ENCODE results near the gene AR.

AR gene

DNA sequence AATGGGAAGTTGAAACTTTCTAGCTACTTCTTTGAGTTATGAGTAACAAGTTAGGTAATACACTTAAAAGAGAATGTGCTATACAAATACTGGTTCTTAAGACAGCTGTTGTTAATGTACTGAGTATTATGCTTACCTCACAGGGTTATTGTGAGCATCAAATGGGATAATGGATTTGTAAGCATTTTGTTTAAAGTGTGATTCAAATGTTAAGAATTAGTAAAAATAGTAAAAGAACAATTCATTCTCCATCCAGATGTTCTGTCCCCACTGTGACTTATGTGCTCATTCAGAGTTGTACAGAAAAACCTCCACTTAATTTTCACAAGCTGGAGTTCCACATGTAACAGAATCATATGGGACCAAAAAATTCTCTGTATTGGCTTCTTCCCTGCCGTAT lies 63.6 kb downstream of the AR start:
- H3K36me3 ChIP-seq (ENCODE audit: insufficient read depth, low read length): no peaks in the 10 kb centered on the region
- no peaks in the 10 kb centered on the region for H4K20me1 ChIP-seq (ENCODE audit: insufficient read depth, low read length, poor library complexity, severe bottlenecking)
- H3K27me3 ChIP-seq (ENCODE audit: insufficient read depth, low read length, poor library complexity, severe bottlenecking): no peaks in the 10 kb centered on the region
- H3K4me2 ChIP-seq (ENCODE audit: low read depth, low read length, poor library complexity, severe bottlenecking): no peak overlapping the region
- no peaks in the 10 kb centered on the region for H3K9me3 ChIP-seq (ENCODE audit: insufficient read depth, low read depth, low read length)
- no peaks in the 10 kb centered on the region for H3K9me2 ChIP-seq (replicated peaks; ENCODE audit: low read depth, low read length)
- H3K4me1 ChIP-seq (ENCODE audit: insufficient read depth, low read length, poor library complexity, severe bottlenecking): no peaks in the 10 kb centered on the region
- TF ChIP-seq EZH2phosphoT487 (IDR thresholded peaks at IDR 0.05; ENCODE audit: borderline replicate concordance): no peak
- TF ChIP-seq, protein P1, sequence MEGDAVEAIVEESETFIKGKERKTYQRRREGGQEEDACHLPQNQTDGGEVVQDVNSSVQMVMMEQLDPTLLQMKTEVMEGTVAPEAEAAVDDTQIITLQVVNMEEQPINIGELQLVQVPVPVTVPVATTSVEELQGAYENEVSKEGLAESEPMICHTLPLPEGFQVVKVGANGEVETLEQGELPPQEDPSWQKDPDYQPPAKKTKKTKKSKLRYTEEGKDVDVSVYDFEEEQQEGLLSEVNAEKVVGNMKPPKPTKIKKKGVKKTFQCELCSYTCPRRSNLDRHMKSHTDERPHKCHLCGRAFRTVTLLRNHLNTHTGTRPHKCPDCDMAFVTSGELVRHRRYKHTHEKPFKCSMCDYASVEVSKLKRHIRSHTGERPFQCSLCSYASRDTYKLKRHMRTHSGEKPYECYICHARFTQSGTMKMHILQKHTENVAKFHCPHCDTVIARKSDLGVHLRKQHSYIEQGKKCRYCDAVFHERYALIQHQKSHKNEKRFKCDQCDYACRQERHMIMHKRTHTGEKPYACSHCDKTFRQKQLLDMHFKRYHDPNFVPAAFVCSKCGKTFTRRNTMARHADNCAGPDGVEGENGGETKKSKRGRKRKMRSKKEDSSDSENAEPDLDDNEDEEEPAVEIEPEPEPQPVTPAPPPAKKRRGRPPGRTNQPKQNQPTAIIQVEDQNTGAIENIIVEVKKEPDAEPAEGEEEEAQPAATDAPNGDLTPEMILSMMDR (conservative IDR thresholded peaks at IDR 0.05; ENCODE audit: low read length): no peak
- H2AFZ ChIP-seq (ENCODE audit: low read length): no peak overlapping the region
- no peak overlapping the region for H3K9ac ChIP-seq (ENCODE audit: low read depth, low read length, poor library complexity, severe bottlenecking)
- no peaks in the 10 kb centered on the region for H3K79me2 ChIP-seq (ENCODE audit: insufficient read depth, low read length)
- no peaks in the 10 kb centered on the region for H3F3A ChIP-seq (ENCODE audit: low read depth)
- H3K4me3 ChIP-seq (ENCODE audit: low read length, poor library complexity, severe bottlenecking): no peak overlapping the region

DNA sequence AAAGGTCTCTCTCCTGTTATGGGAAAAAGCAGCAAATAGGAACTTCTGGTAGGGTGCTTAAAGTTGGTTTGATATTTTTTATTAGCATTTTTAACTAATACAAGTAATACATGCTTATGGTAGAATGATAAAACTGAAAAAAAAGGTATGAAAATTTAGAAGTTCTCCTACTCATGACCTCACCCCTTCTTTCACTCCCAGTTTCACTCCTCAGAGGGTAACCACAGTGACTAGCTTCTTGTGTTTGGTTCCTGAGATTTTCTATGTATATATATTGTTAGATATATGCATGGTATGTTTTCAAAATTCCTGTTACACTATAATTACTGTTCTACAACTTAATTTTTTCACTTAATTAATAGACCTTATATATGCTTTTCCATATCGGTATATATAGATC lies 66.5 kb downstream of the AR start:
- Histone ChIP-seq H3K36me3 (ENCODE audit: insufficient read depth, low read length) (no peaks in the 10 kb centered on the region), H3K79me2 (ENCODE audit: insufficient read depth, low read length) (no peaks in the 10 kb centered on the region), H3K9ac (ENCODE audit: low read depth, low read length, poor library complexity, severe bottlenecking) (no peak overlapping the region), H3K4me2 (ENCODE audit: low read depth, low read length, poor library complexity, severe bottlenecking) (no peak overlapping the region), H3K9me2 (replicated peaks; ENCODE audit: low read depth, low read length) (no peaks in the 10 kb centered on the region), H3F3A (ENCODE audit: low read depth) (no peaks in the 10 kb centered on the region), H3K9me3 (ENCODE audit: insufficient read depth, low read depth, low read length) (no peaks in the 10 kb centered on the region), H2AFZ (ENCODE audit: low read length) (no peak overlapping the region), H3K4me3 (ENCODE audit: low read length, poor library complexity, severe bottlenecking) (no peak overlapping the region), H3K27me3 (ENCODE audit: insufficient read depth, low read length, poor library complexity, severe bottlenecking) (no peaks in the 10 kb centered on the region), H4K20me1 (ENCODE audit: insufficient read depth, low read length, poor library complexity, severe bottlenecking) (no peaks in the 10 kb centered on the region), H3K4me1 (ENCODE audit: insufficient read depth, low read length, poor library complexity, severe bottlenecking) (no peaks in the 10 kb centered on the region)
- TF ChIP-seq EZH2phosphoT487 (IDR thresholded peaks at IDR 0.05; ENCODE audit: borderline replicate concordance): no peak
- TF ChIP-seq, protein P1 (conservative IDR thresholded peaks at IDR 0.05; ENCODE audit: low read length): no peak

DNA sequence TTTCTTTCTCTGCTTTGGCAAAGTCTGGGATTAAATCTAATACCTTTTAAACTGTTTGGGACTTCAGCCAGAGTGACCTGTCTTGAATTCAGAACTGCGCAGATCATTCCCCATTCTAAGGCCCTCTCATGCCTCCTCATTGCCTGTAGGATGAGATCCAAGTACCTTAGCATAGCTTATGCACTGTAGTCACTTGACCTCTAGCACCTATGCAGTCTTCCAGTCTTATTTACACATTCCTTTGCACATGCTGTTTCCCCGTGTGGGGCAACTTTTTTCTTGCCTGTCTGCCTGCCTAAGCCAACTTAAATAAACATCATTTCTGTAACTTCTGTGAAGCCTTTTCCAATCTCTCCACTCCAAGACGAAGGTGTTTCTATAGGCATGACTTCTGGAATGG lies 68.4 kb downstream of the AR start:
- TF ChIP-seq, protein P1 (conservative IDR thresholded peaks at IDR 0.05; ENCODE audit: low read length): no peak
- no peak for TF ChIP-seq EZH2phosphoT487 (IDR thresholded peaks at IDR 0.05; ENCODE audit: borderline replicate concordance)
- H3K9me2 ChIP-seq (replicated peaks; ENCODE audit: low read depth, low read length): no peaks in the 10 kb centered on the region
- no peak overlapping the region for H2AFZ ChIP-seq (ENCODE audit: low read length)
- H3K79me2 ChIP-seq (ENCODE audit: insufficient read depth, low read length): no peaks in the 10 kb centered on the region
- no peak overlapping the region for H3K4me2 ChIP-seq (ENCODE audit: low read depth, low read length, poor library complexity, severe bottlenecking)
- H3K9me3 ChIP-seq (ENCODE audit: insufficient read depth, low read depth, low read length): no peaks in the 10 kb centered on the region
- no peaks in the 10 kb centered on the region for H3K4me1 ChIP-seq (ENCODE audit: insufficient read depth, low read length, poor library complexity, severe bottlenecking)
- no peak overlapping the region for H3K9ac ChIP-seq (ENCODE audit: low read depth, low read length, poor library complexity, severe bottlenecking)
- H3K36me3 ChIP-seq (ENCODE audit: insufficient read depth, low read length): no peaks in the 10 kb centered on the region
- H4K20me1 ChIP-seq (ENCODE audit: insufficient read depth, low read length, poor library complexity, severe bottlenecking): no peaks in the 10 kb centered on the region
- H3K4me3 ChIP-seq (ENCODE audit: low read length, poor library complexity, severe bottlenecking): no peak overlapping the region
- no peaks in the 10 kb centered on the region for H3F3A ChIP-seq (ENCODE audit: low read depth)
- H3K27me3 ChIP-seq (ENCODE audit: insufficient read depth, low read length, poor library complexity, severe bottlenecking): no peaks in the 10 kb centered on the region

All from Loucy (cell line).